Inflammatory macrophage (primary cell): ENCODE data around the gene RIOK3.
A peak's percentile ranks its signal among the peaks of the same experiment; 100 is the strongest.
"Not testable (repeated sequence)": the region's sequence is repeated elsewhere in the genome, so short reads cannot be mapped to it uniquely, and the experiment has no call there.

Experiments used
- DNase-seq, 2 donors: peaks; one replicate each; pipeline ENCODE4 v3.0.0-alpha.2; 2020 to 2022

The RIOK3 gene

GRCh38 chr18:23499291-23499781 lies 46.2 kb downstream of the RIOK3 start:
- DNase-seq = peak; percentile 42 to 59

DNA sequence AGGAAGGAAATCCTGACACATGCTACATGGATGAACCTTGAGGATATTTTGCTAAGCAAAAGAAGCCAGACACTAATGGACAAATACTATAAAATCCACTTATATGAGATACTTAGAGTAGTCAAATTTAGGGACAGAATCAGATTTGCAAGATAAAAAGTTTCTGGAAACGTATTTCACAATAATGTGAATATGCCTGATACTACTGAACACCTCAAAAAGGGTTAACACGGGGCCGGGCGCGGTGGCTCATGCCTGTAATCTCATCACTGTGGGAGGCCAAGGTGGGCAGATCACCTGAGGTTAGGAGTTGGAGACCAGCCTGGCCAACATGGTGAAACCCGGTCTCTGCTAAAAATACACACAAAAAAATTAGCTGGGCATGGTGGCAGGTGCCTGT lies 48.5 kb downstream of the RIOK3 start:
- no peak for DNase-seq

- DNase-seq = no peak
These were observed 49.5 kb downstream of the RIOK3 start for GRCh38 chr18:23502516-23503037.

- peak; percentile 97 to 98 for DNase-seq
These were observed 50.2 kb downstream of the RIOK3 start, which contains the start of gene RMC1 for GRCh38 chr18:23503038-23503962. Gene RMC1 (plus strand): TSS chr18:23503511. CDS start chr18:23503619, 108 bp downstream.

GRCh38 chr18:23503963-23504344 lies 50.9 kb downstream of the RIOK3 start:
- DNase-seq = no peak

GRCh38 chr18:23504720-23505119 lies 51.6 kb downstream of the RIOK3 start:
- no peak for DNase-seq

DNA sequence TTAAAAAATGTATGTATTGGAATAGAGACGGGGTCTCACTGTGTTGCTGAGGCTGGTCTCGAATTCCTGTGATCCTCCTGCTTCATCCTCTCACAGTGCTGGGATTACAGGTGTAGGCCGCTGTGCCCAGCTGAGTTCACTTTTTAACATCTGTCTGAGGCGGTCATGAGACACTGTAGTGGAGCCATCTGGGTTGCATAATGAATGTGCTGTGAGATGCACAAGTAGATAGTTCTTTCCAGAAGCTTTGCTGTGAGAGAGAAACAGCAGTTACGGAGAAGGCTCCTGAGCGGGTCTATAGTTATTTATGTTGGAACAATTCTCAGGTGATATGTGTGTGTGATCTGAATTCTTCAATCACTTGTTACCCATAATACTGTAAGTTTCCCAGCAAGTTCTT lies 53.3 kb downstream of the RIOK3 start:
- DNase-seq = no peak

- not testable (repeated sequence) for DNase-seq
These were observed 57.8 kb downstream of the RIOK3 start for GRCh38 chr18:23510923-23511322.

GRCh38 chr18:23512216-23512615 lies 59.1 kb downstream of the RIOK3 start:
- peak in 1 of 2 donors; percentile 51 for DNase-seq

DNA sequence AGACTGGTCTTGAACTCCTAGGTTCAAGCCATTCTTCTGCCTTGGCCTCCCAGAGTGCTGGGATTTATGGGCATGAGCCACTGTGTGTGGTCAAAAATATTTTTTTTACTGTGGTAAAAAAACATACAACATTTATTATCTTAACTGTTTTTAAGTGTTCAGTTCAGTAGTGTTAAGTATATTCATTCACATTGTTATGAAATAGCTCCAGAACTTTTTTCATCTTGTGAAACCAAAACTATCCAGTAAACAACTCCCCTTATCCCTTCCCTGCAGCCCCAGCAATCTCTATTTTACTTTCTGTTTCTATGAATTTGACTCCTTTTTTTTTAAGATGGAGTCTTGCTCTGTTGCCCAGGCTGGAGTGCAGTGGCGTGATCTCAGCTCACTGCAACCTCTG lies 59.6 kb downstream of the RIOK3 start:
- no peak for DNase-seq

- DNase-seq = peak; percentile 76 to 84
These were observed 62.9 kb downstream of the RIOK3 start for GRCh38 chr18:23515911-23516546.

- DNase-seq = peak in 1 of 2 donors; percentile 38
These were observed 66.6 kb downstream of the RIOK3 start for GRCh38 chr18:23519734-23520133.

- no peak for DNase-seq
These were observed 68.2 kb downstream of the RIOK3 start for GRCh38 chr18:23521271-23521670.

DNA sequence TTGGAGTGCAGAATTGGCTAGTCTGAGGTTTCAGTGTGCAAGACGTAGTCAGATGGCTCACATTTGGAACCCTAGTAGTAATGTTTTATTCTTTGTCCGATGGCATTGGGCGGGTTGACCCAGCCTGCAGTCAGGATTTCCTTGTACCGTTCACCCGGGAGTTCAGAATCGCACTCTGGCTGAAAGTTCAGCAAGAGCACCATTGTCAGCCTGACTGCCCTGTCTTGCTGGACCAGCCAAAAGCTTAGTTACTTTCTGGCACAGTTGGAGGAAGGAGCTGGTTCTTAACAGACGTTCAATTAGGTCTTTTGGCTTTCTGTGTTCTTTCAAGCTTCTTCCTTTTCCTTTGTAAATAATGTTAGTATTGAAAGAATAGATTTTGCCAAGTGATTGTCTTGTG lies 68.8 kb downstream of the RIOK3 start:
- DNase-seq = no peak

GRCh38 chr18:23523429-23524212 lies 70.5 kb downstream of the RIOK3 start:
- peak; percentile 68 to 70 for DNase-seq

GRCh38 chr18:23524213-23524707 lies 71.2 kb downstream of the RIOK3 start:
- DNase-seq = no peak

- no peak for DNase-seq
These were observed 73.5 kb downstream of the RIOK3 start for GRCh38 chr18:23526501-23527063.

DNA sequence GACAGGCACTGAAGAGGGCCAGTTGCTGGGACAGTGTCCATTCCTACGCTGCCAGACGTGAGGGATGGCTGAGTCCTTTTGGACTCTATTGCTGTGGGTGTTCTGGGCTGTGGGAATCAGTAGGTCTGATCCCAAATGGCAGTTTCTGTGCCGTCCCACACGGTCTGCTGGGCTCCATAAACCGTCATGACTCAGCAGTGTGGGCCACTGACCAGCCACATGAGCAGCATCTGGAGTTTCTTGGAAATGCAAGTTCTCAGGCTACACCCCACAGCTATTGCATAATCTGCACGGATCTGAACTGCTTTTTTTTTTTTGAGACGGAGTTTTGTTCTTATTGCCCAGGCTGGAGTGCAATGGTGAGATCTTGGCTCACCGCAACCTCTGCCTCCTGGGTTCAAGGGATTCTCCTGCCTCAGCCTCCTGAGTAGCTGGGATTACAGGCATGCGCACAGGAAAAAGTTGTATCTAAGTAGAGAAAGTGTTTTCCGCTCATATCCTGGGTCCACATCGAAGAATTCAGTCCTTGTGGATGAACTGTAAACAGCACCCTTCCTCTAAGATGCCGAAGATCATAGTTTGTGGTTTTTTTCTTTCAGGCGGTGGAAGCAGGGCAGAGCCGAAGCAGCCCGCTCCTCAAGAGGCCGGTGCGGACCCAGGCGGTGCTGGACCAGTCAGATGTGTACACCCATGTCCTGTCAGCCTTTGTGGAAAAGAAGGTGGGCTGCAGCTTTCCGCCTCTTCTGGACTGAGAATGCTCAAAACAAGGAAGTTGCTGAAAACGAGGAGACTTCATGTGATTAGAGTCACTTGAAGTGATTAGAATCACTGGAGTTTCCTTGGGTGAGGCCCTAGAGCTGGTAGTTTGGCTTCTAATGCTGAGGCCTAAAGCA lies 75.7 kb downstream of the RIOK3 start:
- DNase-seq = peak; percentile 94 to 97

GRCh38 chr18:23529604-23530003 lies 76.5 kb downstream of the RIOK3 start:
- peak; percentile 40 to 54 for DNase-seq

- peak; percentile 79 to 88 for DNase-seq
These were observed 77.1 kb downstream of the RIOK3 start for GRCh38 chr18:23530195-23530594.

GRCh38 chr18:23531912-23532311 lies 78.8 kb downstream of the RIOK3 start:
- DNase-seq = no peak
